C4-2B (cell line): ENCODE data around the gene HERC2.

Experiments used
- ZFX ChIP-seq: fragments of 450-650 bp; IDR thresholded peaks from 2 replicates; pipeline ENCODE4 v1.6.1; 2017
- TF ChIP-seq, protein P1 (sequence below): fragments of 450-650 bp; conservative IDR thresholded peaks from 2 replicates; pipeline ENCODE4 v1.5.1; 2017; ENCODE audit warnings: mild to moderate bottlenecking

DNA sequence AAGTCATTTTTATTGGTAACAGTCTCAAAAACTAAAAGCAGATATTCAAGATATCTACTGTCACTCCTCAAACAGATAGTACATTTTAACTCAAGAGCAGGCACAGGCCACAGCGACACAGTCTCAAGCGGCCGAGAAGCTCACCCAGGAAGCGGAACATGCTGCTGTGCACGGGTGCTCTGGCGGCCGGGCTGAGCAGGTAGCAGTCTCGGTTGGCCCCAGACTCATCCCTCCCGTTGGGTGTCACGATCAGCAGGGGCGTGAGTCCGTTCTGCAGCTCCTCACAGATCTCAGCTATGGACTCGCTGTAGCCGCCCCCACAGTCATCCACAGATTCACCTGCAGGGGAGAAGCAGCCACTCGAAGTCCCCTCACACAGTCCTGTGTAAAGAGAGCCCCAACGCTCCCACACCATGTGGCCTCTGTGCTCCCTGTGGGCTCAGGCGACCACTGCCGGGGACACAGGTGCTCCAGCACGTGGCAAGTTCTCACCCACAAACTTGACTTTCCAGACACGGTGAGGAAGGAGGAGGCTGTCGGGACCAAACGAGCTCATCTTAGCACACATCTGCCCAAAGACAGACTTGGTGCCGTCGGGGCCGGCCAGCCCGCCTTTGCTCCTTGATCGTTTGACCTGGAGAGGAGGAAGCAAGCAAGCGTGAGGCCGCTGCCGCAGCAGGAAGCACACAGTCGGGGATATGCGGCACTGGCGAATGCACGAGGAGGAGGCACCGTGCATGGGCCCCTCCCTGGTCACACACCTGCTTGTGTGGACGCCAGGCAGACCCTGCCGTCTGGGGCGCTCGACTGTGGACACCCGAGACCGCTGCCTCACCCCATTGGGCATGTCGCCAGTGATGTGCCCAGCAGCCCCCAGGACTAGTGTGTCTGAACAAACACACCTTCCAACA, 205.2 kb downstream of the HERC2 start:
- TF ChIP-seq, protein P1, sequence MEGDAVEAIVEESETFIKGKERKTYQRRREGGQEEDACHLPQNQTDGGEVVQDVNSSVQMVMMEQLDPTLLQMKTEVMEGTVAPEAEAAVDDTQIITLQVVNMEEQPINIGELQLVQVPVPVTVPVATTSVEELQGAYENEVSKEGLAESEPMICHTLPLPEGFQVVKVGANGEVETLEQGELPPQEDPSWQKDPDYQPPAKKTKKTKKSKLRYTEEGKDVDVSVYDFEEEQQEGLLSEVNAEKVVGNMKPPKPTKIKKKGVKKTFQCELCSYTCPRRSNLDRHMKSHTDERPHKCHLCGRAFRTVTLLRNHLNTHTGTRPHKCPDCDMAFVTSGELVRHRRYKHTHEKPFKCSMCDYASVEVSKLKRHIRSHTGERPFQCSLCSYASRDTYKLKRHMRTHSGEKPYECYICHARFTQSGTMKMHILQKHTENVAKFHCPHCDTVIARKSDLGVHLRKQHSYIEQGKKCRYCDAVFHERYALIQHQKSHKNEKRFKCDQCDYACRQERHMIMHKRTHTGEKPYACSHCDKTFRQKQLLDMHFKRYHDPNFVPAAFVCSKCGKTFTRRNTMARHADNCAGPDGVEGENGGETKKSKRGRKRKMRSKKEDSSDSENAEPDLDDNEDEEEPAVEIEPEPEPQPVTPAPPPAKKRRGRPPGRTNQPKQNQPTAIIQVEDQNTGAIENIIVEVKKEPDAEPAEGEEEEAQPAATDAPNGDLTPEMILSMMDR: no peak
- no peak for TF ChIP-seq ZFX
